GM23338 (cell line): ENCODE measurements around the gene THEM5. TPM values are rescaled to one million over a fixed set of nuclear protein-coding genes. Genes with fewer than 3 reads are reported as not detected.
A peak's percentile ranks its signal among the peaks of the same experiment; 100 is the strongest.

ENCODE experiments used
- ATAC-seq: fragments of 200-7000 bp; cut with Tn5 transposase; 3 replicates; pipeline ENCODE4 v1.9.1; 2020
- DNase-seq: peaks from one replicate; pipeline ENCODE4 v3.0.0-alpha.2; 2015; ENCODE audit warnings: low spot score
- H2AFZ ChIP-seq: fragments of 200-600 bp; sonication (generic); 2 replicates; pipeline ENCODE4 v1.8.0; 2016; ENCODE audit warnings: antibody characterized with exemption, mild to moderate bottlenecking, moderate library complexity
- H3F3A ChIP-seq: fragments of 200-600 bp; sonication (generic); replicated peaks from 2 replicates; pipeline ENCODE4 v1.8.0; 2017; ENCODE audit warnings: antibody characterized with exemption, mixed run types, low read depth
- H3K27ac ChIP-seq: fragments of 200-600 bp; sonication (generic); 2 replicates; pipeline ENCODE4 v1.6.1; 2016; ENCODE audit warnings: low read depth
- H3K27me3 ChIP-seq: fragments of 200-600 bp; sonication (generic); 2 replicates; pipeline ENCODE4 v1.8.0; 2016; ENCODE audit warnings: mild to moderate bottlenecking, mixed run types, moderate library complexity; ENCODE audit not compliant: insufficient read depth
- H3K36me3 ChIP-seq: fragments of 200-600 bp; sonication (generic); 2 replicates; pipeline ENCODE4 v1.8.0; 2016; ENCODE audit warnings: mild to moderate bottlenecking; ENCODE audit not compliant: insufficient read depth
- H3K4me1 ChIP-seq: fragments of 200-600 bp; sonication (generic); 2 replicates; pipeline ENCODE4 v1.8.0; 2016; ENCODE audit warnings: mild to moderate bottlenecking, moderate library complexity; ENCODE audit not compliant: insufficient read depth
- H3K4me2 ChIP-seq: fragments of 200-600 bp; sonication (generic); 2 replicates; pipeline ENCODE4 v1.7.1; 2017; ENCODE audit warnings: mixed run types
- H3K4me3 ChIP-seq: fragments of 200-600 bp; sonication (generic); 2 replicates; pipeline ENCODE4 v1.6.1; 2016; ENCODE audit warnings: mixed run types
- H3K79me2 ChIP-seq: fragments of 200-600 bp; sonication (generic); replicated peaks from 2 replicates; pipeline ENCODE4 v1.8.0; 2017; ENCODE audit warnings: mild to moderate bottlenecking; ENCODE audit not compliant: insufficient read depth
- H3K9me2 ChIP-seq: fragments of 200-600 bp; sonication (generic); 2 replicates; pipeline ENCODE4 v1.8.0; 2017; ENCODE audit not compliant: insufficient read depth
- H4K20me1 ChIP-seq: fragments of 200-600 bp; sonication (generic); replicated peaks from 2 replicates; pipeline ENCODE4 v1.8.0; 2017; ENCODE audit warnings: mild to moderate bottlenecking; ENCODE audit not compliant: insufficient read depth
- H3K27ac Mint-ChIP-seq: 2 replicates; pipeline ENCODE4 v1.8.0; 2020; ENCODE audit warnings: inconsistent platforms, mild to moderate bottlenecking, moderate library complexity, mixed read lengths
- H3K27me3 Mint-ChIP-seq: 3 replicates; pipeline ENCODE4 v1.8.0; 2022; ENCODE audit warnings: low read depth, mild to moderate bottlenecking, moderate library complexity, mixed read lengths, inconsistent platforms; ENCODE audit not compliant: insufficient read depth, poor library complexity
- H3K36me3 Mint-ChIP-seq: 3 replicates; pipeline ENCODE4 v1.8.0; 2021; ENCODE audit warnings: low read depth, mild to moderate bottlenecking, inconsistent platforms, moderate library complexity, mixed read lengths
- H3K4me1 Mint-ChIP-seq: 3 replicates; pipeline ENCODE4 v1.8.0; 2020; ENCODE audit warnings: mild to moderate bottlenecking, inconsistent platforms, mixed read lengths
- H3K4me3 Mint-ChIP-seq: 3 replicates; pipeline ENCODE4 v1.8.0; 2021; ENCODE audit warnings: moderate library complexity, mild to moderate bottlenecking, inconsistent platforms, mixed read lengths
- H3K9me3 Mint-ChIP-seq: 3 replicates; pipeline ENCODE4 v1.8.0; 2020; ENCODE audit warnings: moderate library complexity, mild to moderate bottlenecking, inconsistent platforms, mixed read lengths
- CREB1 ChIP-seq: fragments of 250-450 bp; sonication (Bioruptor Pico); IDR thresholded peaks from 2 replicates; pipeline ENCODE4 v1.5.0; 2020; ENCODE audit warnings: low read depth, mild to moderate bottlenecking, moderate library complexity
- ETS1 ChIP-seq: IDR thresholded peaks from 2 replicates; pipeline ENCODE4 v1.6.1; 2016; ENCODE audit warnings: antibody characterized with exemption
- polyA plus RNA-seq: library from polyadenylated mRNA; unstranded; fragments of >200 nt; fragmentation: Nextera tagmentation; extraction: Ambion mirVana; gene quantifications from 2 replicates; pipeline ENCODE4 v1.2.1, GENCODE V29; 2016
- total RNA-seq: library from RNA; depleted of rRNA; stranded (reverse); fragments of >200 nt; shearing (Covaris generic); gene quantifications from 2 replicates; pipeline ENCODE4 v1.2.3, GENCODE V29; 2014
- TF ChIP-seq, protein P1 (sequence below): fragments of 250-450 bp; sonication (Bioruptor Pico); IDR thresholded peaks from 2 replicates; pipeline ENCODE4 v1.5.0; 2020; ENCODE audit warnings: mild to moderate bottlenecking, moderate library complexity
- TF ChIP-seq, protein P2 (sequence below), 2 experiments: fragments of 200-600 bp in 1 of 2; sonication (generic) in 1 of 2; conservative IDR thresholded peaks; 2 replicates each; pipeline versions ENCODE4 v1.5.1 to v1.6.1; 2016 to 2017; ENCODE audit warnings: antibody characterized with exemption in 2 of 2, low read depth in 2 of 2, mild to moderate bottlenecking in 2 of 2, moderate library complexity in 1 of 2

Gene THEM5
- total and polyA plus RNA-seq, 2 experiments from 2014 or later, result not detected

GRCh38 chr1:151800830-151801229 lies 52.7 kb downstream of the THEM5 start (continued):
- TF ChIP-seq ETS1, result no peak
- TF ChIP-seq, protein P1, sequence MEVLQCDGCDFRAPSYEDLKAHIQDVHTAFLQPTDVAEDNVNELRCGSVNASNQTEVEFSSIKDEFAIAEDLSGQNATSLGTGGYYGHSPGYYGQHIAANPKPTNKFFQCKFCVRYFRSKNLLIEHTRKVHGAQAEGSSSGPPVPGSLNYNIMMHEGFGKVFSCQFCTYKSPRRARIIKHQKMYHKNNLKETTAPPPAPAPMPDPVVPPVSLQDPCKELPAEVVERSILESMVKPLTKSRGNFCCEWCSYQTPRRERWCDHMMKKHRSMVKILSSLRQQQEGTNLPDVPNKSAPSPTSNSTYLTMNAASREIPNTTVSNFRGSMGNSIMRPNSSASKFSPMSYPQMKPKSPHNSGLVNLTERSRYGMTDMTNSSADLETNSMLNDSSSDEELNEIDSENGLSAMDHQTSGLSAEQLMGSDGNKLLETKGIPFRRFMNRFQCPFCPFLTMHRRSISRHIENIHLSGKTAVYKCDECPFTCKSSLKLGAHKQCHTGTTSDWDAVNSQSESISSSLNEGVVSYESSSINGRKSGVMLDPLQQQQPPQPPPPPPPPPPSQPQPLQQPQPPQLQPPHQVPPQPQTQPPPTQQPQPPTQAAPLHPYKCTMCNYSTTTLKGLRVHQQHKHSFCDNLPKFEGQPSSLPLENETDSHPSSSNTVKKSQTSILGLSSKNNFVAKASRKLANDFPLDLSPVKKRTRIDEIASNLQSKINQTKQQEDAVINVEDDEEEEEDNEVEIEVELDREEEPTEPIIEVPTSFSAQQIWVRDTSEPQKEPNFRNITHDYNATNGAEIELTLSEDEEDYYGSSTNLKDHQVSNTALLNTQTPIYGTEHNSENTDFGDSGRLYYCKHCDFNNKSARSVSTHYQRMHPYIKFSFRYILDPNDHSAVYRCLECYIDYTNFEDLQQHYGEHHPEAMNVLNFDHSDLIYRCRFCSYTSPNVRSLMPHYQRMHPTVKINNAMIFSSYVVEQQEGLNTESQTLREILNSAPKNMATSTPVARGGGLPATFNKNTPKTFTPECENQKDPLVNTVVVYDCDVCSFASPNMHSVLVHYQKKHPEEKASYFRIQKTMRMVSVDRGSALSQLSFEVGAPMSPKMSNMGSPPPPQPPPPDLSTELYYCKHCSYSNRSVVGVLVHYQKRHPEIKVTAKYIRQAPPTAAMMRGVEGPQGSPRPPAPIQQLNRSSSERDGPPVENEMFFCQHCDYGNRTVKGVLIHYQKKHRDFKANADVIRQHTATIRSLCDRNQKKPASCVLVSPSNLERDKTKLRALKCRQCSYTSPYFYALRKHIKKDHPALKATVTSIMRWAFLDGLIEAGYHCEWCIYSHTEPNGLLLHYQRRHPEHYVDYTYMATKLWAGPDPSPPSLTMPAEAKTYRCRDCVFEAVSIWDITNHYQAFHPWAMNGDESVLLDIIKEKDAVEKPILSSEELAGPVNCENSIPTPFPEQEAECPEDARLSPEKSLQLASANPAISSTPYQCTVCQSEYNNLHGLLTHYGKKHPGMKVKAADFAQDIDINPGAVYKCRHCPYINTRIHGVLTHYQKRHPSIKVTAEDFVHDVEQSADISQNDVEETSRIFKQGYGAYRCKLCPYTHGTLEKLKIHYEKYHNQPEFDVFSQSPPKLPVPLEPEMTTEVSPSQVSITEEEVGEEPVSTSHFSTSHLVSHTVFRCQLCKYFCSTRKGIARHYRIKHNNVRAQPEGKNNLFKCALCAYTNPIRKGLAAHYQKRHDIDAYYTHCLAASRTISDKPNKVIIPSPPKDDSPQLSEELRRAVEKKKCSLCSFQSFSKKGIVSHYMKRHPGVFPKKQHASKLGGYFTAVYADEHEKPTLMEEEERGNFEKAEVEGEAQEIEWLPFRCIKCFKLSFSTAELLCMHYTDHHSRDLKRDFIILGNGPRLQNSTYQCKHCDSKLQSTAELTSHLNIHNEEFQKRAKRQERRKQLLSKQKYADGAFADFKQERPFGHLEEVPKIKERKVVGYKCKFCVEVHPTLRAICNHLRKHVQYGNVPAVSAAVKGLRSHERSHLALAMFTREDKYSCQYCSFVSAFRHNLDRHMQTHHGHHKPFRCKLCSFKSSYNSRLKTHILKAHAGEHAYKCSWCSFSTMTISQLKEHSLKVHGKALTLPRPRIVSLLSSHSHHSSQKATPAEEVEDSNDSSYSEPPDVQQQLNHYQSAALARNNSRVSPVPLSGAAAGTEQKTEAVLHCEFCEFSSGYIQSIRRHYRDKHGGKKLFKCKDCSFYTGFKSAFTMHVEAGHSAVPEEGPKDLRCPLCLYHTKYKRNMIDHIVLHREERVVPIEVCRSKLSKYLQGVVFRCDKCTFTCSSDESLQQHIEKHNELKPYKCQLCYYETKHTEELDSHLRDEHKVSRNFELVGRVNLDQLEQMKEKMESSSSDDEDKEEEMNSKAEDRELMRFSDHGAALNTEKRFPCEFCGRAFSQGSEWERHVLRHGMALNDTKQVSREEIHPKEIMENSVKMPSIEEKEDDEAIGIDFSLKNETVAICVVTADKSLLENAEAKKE (CRISPR knock-in tag), result no peak

GRCh38 chr1:151799179-151800022 lies 54.1 kb downstream of the THEM5 start:
- 0 out of 2 replicates have a peak, but pooled peaks cover 2% of the 10 kb centered on the region for H4K20me1 ChIP-seq
- no peak overlapping the region for H3K27ac ChIP-seq
- H3K27me3 ChIP-seq, result no peaks in the 10 kb centered on the region
- no peak overlapping the region for H2AFZ ChIP-seq
- H3K4me3 ChIP-seq, result no peak overlapping the region
- Mint-ChIP-seq H3K9me3 (no peaks in the 10 kb centered on the region), H3K27ac (no peak overlapping the region), H3K4me3 (no peak overlapping the region; the same call in 2 of the 3 replicates), H3K27me3 (no peaks in the 10 kb centered on the region), H3K36me3 (no peaks in the 10 kb centered on the region), H3K4me1 (peaks cover 14% of the 10 kb centered on the region)
- DNase-seq, result peak; percentile 34
- ATAC-seq, result peak; percentile 84
- no peaks in the 10 kb centered on the region for H3K36me3 ChIP-seq
- no peaks in the 10 kb centered on the region for H3K9me2 ChIP-seq
- no peaks in the 10 kb centered on the region for H3F3A ChIP-seq
- 0 out of 2 replicates have a peak, but pooled peaks cover 3% of the 10 kb centered on the region for H3K4me1 ChIP-seq
- no peaks in the 10 kb centered on the region for H3K79me2 ChIP-seq
- no peak overlapping the region for H3K4me2 ChIP-seq
- TF ChIP-seq, protein P1 (CRISPR knock-in tag), result no peak
- TF ChIP-seq, protein P2, sequence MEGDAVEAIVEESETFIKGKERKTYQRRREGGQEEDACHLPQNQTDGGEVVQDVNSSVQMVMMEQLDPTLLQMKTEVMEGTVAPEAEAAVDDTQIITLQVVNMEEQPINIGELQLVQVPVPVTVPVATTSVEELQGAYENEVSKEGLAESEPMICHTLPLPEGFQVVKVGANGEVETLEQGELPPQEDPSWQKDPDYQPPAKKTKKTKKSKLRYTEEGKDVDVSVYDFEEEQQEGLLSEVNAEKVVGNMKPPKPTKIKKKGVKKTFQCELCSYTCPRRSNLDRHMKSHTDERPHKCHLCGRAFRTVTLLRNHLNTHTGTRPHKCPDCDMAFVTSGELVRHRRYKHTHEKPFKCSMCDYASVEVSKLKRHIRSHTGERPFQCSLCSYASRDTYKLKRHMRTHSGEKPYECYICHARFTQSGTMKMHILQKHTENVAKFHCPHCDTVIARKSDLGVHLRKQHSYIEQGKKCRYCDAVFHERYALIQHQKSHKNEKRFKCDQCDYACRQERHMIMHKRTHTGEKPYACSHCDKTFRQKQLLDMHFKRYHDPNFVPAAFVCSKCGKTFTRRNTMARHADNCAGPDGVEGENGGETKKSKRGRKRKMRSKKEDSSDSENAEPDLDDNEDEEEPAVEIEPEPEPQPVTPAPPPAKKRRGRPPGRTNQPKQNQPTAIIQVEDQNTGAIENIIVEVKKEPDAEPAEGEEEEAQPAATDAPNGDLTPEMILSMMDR (conservative IDR thresholded peaks at IDR 0.05; ENCODE audit: low read depth in 2 of 2), result no peak
- TF ChIP-seq CREB1 (CRISPR knock-in tag), result no peak
